IMR-90 (cell line): ENCODE data around the gene LINC00237. TPM values are rescaled to one million over a fixed set of nuclear protein-coding genes. Genes with fewer than 3 reads are reported as not detected.

Experiments
- ATAC-seq: fragments of 200-7000 bp; cut with Tn5 transposase; 2 replicates; pipeline ENCODE4 v1.9.1; 2020; ENCODE audit warnings: low read depth, mild to moderate bottlenecking, moderate library complexity
- BruUV-seq: library from RNA; stranded (reverse); fragments of 400-500 nt; replicated peaks from 2 replicates; lab custom pipeline; 2021; lab: Mats Ljungman, UMichigan
- CTCF ChIA-PET: fragments of 300-600 bp; formaldehyde crosslinking; extraction: SDS; loops from one replicate; lab custom pipeline; 2021; ENCODE audit warnings: antibody characterized with exemption; lab: Yijun Ruan, JAX
- POLR2A ChIA-PET: fragments of 300-600 bp; sonication (Branson Sonifier 250); formaldehyde crosslinking; loops from one replicate; lab custom pipeline; 2022; ENCODE audit warnings: antibody characterized with exemption; ENCODE audit not compliant: unreplicated experiment; lab: Charles Lee
- DNase-seq: peaks from one replicate; pipeline ENCODE4 v3.0.0; 2013
- H2AFZ ChIP-seq: replicated peaks from 2 replicates; pipeline ENCODE3; 2013; ENCODE audit warnings: low read length, mild to moderate bottlenecking; ENCODE audit not compliant: poor library complexity
- H2AK5ac ChIP-seq: 2 replicates; pipeline ENCODE4 v1.6.1; 2013; ENCODE audit warnings: low read depth, low read length, inconsistent platforms
- H2AK9ac ChIP-seq: replicated peaks from 2 replicates; pipeline ENCODE3; 2013; ENCODE audit warnings: mild to moderate bottlenecking, low read depth, low read length, moderate library complexity; ENCODE audit not compliant: poor library complexity
- H2BK120ac ChIP-seq: 2 replicates; pipeline ENCODE4 v1.6.1; 2013; ENCODE audit warnings: low read depth, low read length, inconsistent platforms
- H2BK15ac ChIP-seq: 3 replicates; pipeline ENCODE4 v1.6.1; 2013; ENCODE audit warnings: low read depth, low read length, inconsistent platforms
- H2BK20ac ChIP-seq: 2 replicates; pipeline ENCODE4 v1.6.1; 2013; ENCODE audit warnings: low read depth, mild to moderate bottlenecking, inconsistent platforms, low read length, moderate library complexity
- H2BK5ac ChIP-seq: 2 replicates; pipeline ENCODE4 v1.6.1; 2013; ENCODE audit warnings: mild to moderate bottlenecking, low read depth, low read length, inconsistent platforms; ENCODE audit not compliant: poor library complexity, severe bottlenecking
- H3K14ac ChIP-seq: replicated peaks from 2 replicates; pipeline ENCODE4 v1.6.1; 2013; ENCODE audit warnings: low read depth, low read length, inconsistent platforms
- H3K18ac ChIP-seq: 2 replicates; pipeline ENCODE4 v1.6.1; 2013; ENCODE audit warnings: low read depth, low read length, control low read depth
- H3K23ac ChIP-seq: 2 replicates; pipeline ENCODE4 v1.6.1; 2013; ENCODE audit warnings: low read depth, low read length, inconsistent platforms
- H3K27ac ChIP-seq: 2 replicates; pipeline ENCODE4 v1.5.1; 2013; ENCODE audit warnings: mild to moderate bottlenecking, control low read depth, low read length; ENCODE audit not compliant: insufficient read depth
- H3K27me3 ChIP-seq: 2 replicates; pipeline ENCODE4 v1.6.1; 2013; ENCODE audit warnings: low read length; ENCODE audit not compliant: control insufficient read depth, insufficient read depth
- H3K36me3 ChIP-seq: 2 replicates; pipeline ENCODE4 v1.6.1; 2013; ENCODE audit warnings: low read length, mixed read lengths; ENCODE audit not compliant: control insufficient read depth, insufficient read depth
- H3K4ac ChIP-seq: 2 replicates; pipeline ENCODE4 v1.6.1; 2013; ENCODE audit warnings: low read depth, low read length, inconsistent platforms
- H3K4me1 ChIP-seq: 2 replicates; pipeline ENCODE4 v1.6.1; 2013; ENCODE audit warnings: low read length, mixed read lengths; ENCODE audit not compliant: control insufficient read depth, insufficient read depth
- H3K4me2 ChIP-seq: 2 replicates; pipeline ENCODE4 v1.6.1; 2013; ENCODE audit warnings: low read depth, mild to moderate bottlenecking, control low read depth, low read length, moderate library complexity
- H3K4me3 ChIP-seq: 2 replicates; pipeline ENCODE4 v1.5.1; 2013; ENCODE audit warnings: low read depth, mild to moderate bottlenecking, control low read depth, low read length, moderate library complexity; ENCODE audit not compliant: insufficient read depth
- H3K56ac ChIP-seq: 2 replicates; pipeline ENCODE4 v1.6.1; 2013; ENCODE audit warnings: low read length, inconsistent platforms; ENCODE audit not compliant: insufficient read depth; ENCODE audit errors: extremely low read depth
- H3K79me1 ChIP-seq, 2 experiments: 2 replicates each; pipeline ENCODE4 v1.6.1; 2013; ENCODE audit warnings: low read length in 2 of 2, inconsistent platforms in 1 of 2, low read depth in 1 of 2
- H3K9ac ChIP-seq: 2 replicates; pipeline ENCODE4 v1.6.1; 2013; ENCODE audit warnings: low read depth, low read length, control low read depth
- H3K9me1 ChIP-seq: 2 replicates; pipeline ENCODE4 v1.6.1; 2013; ENCODE audit warnings: low read length, inconsistent platforms; ENCODE audit not compliant: insufficient read depth
- H3K9me3 ChIP-seq: 2 replicates; pipeline ENCODE4 v1.6.1; 2013; ENCODE audit warnings: low read length; ENCODE audit not compliant: control insufficient read depth, insufficient read depth
- H4K20me1 ChIP-seq: 2 replicates; pipeline ENCODE4 v1.6.1; 2013; ENCODE audit warnings: low read length, inconsistent platforms; ENCODE audit not compliant: insufficient read depth
- H4K5ac ChIP-seq: 2 replicates; pipeline ENCODE4 v1.6.1; 2013; ENCODE audit warnings: mild to moderate bottlenecking, low read depth, low read length, control low read depth
- H4K8ac ChIP-seq, 2 experiments: 2 replicates each; pipeline ENCODE4 v1.6.1; 2013; ENCODE audit warnings: low read depth in 2 of 2, low read length in 2 of 2, control low read depth in 1 of 2, inconsistent platforms in 1 of 2
- H4K91ac ChIP-seq: 2 replicates; pipeline ENCODE4 v1.6.1; 2013; ENCODE audit warnings: low read depth, low read length, inconsistent platforms; ENCODE audit not compliant: insufficient read depth
- BHLHE40 ChIP-seq: fragments of 150-350 bp; IDR thresholded peaks from 2 replicates; pipeline ENCODE4 v1.6.1; 2016; ENCODE audit warnings: mild to moderate bottlenecking, low read depth, low read length
- CEBPB ChIP-seq: IDR thresholded peaks from 2 replicates; pipeline ENCODE4 v1.6.1; 2012; ENCODE audit warnings: low read depth, low read length, improper control_type of control experiment
- CHD1 ChIP-seq: IDR thresholded peaks from 2 replicates; pipeline ENCODE4 v1.6.1; 2012; ENCODE audit warnings: low read depth, low read length, improper control_type of control experiment
- ELK1 ChIP-seq: fragments of 150-350 bp; IDR thresholded peaks from 2 replicates; pipeline ENCODE4 v1.6.1; 2016; ENCODE audit warnings: low read depth, mild to moderate bottlenecking, low read length, moderate library complexity, borderline replicate concordance
- FOS ChIP-seq: fragments of 150-350 bp; IDR thresholded peaks from 2 replicates; pipeline ENCODE4 v1.6.1; 2016; ENCODE audit warnings: low read depth, low read length
- MAFK ChIP-seq: IDR thresholded peaks from 2 replicates; pipeline ENCODE4 v1.6.1; 2012; ENCODE audit warnings: low read depth, low read length, improper control_type of control experiment
- MAZ ChIP-seq: IDR thresholded peaks from 2 replicates; pipeline ENCODE4 v1.6.1; 2012; ENCODE audit warnings: low read depth, mild to moderate bottlenecking, low read length, improper control_type of control experiment, moderate library complexity, borderline replicate concordance
- MXI1 ChIP-seq: IDR thresholded peaks from 2 replicates; pipeline ENCODE4 v1.6.1; 2012; ENCODE audit warnings: low read depth, mild to moderate bottlenecking, low read length, moderate library complexity, borderline replicate concordance
- NFE2L2 ChIP-seq: fragments of 150-350 bp; IDR thresholded peaks from 2 replicates; pipeline ENCODE4 v1.6.1; 2016; ENCODE audit warnings: low read depth, mild to moderate bottlenecking, low read length
- POLR2A ChIP-seq: IDR thresholded peaks from 2 replicates; pipeline ENCODE4 v1.6.1; 2012; ENCODE audit warnings: mild to moderate bottlenecking, low read depth, low read length
- RAD21 ChIP-seq: IDR thresholded peaks from 2 replicates; pipeline ENCODE4 v1.6.1; 2012; ENCODE audit warnings: low read length, improper control_type of control experiment
- RCOR1 ChIP-seq: IDR thresholded peaks from 2 replicates; pipeline ENCODE4 v1.6.1; 2012; ENCODE audit warnings: mild to moderate bottlenecking, low read length, improper control_type of control experiment; ENCODE audit not compliant: insufficient replicate concordance
- RFX5 ChIP-seq: IDR thresholded peaks from 2 replicates; pipeline ENCODE4 v1.8.0; 2012; ENCODE audit warnings: low read depth, mild to moderate bottlenecking, low read length, moderate library complexity
- SMC3 ChIP-seq: fragments of 150-350 bp; IDR thresholded peaks from 2 replicates; pipeline ENCODE4 v1.6.1; 2016; ENCODE audit warnings: low read depth, mild to moderate bottlenecking, antibody characterized with exemption, low read length, moderate library complexity
- USF2 ChIP-seq: fragments of 150-350 bp; IDR thresholded peaks from 2 replicates; pipeline ENCODE4 v1.6.1; 2017; ENCODE audit warnings: mild to moderate bottlenecking, antibody characterized with exemption, low read length, low read depth
- WGBS, 2 experiments: methylation state at CpG; one replicate each; pipeline versions ENCODE4 v1.1.5 to v1.1.7; 2013; ENCODE audit warnings: missing lambda C conversion rate in 2 of 2; ENCODE audit not compliant: insufficient read length in 1 of 2; ENCODE audit errors: extremely low coverage in 2 of 2; 5-methylcytosine and 5-hydroxymethylcytosine counted together
- dilution Hi-C: fragments of 300-500 bp; cut with HindIII; formaldehyde crosslinking; loops from one replicate; pipeline ENCODE4 v1.14.3; 2018; ENCODE audit warnings: low sequenced_read_pairs; ENCODE audit not compliant: unreplicated experiment
- in situ Hi-C: fragments of 300-500 bp; cut with MboI; formaldehyde crosslinking; loops from 3 replicates; pipeline ENCODE4 v1.14.3; 2019; ENCODE audit warnings: low sequenced_read_pairs, inconsistent platforms, mixed read lengths
- intact Hi-C: fragments of 100-400 bp; cut with micrococcal nuclease; formaldehyde crosslinking; loops from 2 replicates; pipeline ENCODE4 v1.10.0; 2022
- polyA plus RNA-seq, 3 experiments: library from polyadenylated mRNA; depleted of rRNA; stranded (reverse); fragments of >200 nt; gene quantifications; 2 replicates each; pipeline ENCODE4 v1.2.3, GENCODE V29; 2012; ENCODE audit warnings: low replicate concordance in 1 of 3
- total RNA-seq: library from RNA; depleted of rRNA; stranded (reverse); fragments of >200 nt; gene quantifications from 2 replicates; pipeline ENCODE4 v1.2.3, GENCODE V29; 2012
- TF ChIP-seq, protein P1 (sequence below): conservative IDR thresholded peaks from 2 replicates; pipeline ENCODE4 v1.5.1; 2012; ENCODE audit warnings: mild to moderate bottlenecking, low read depth, low read length, improper control_type of control experiment

The LINC00237 gene
- total and polyA plus RNA-seq, 2 of the 4 experiments (the other 2 are of a cell fraction): not detected

DNA sequence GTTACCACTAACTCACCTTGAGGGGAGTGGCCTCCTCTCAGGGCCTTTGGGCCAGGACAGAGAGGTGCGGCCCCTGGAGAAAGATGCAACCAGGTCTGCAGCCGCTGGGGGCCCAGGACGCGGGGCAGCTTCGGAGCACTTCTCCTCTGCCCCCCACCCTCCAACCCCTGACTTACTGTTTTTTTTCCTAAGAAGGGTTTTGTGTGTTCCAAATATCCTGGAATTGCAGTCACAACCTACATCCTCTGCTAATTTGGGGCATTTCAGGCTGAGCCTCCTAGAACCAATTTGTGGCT lies 1.7 kb downstream of the LINC00237 start:
- H4K20me1 ChIP-seq: no peaks in the 10 kb centered on the region
- no peak overlapping the region for H3K18ac ChIP-seq
- TF ChIP-seq SMC3 (no peak), ELK1 (no peak), BHLHE40 (no peak), CEBPB (no peak), RFX5 (no peak), NFE2L2 (no peak), RAD21 (no peak), FOS (no peak), MXI1 (no peak), MAZ (no peak), RCOR1 (no peak), USF2 (no peak), MAFK (no peak), CHD1 (no peak), POLR2A (no peak)
- TF ChIP-seq, protein P1, sequence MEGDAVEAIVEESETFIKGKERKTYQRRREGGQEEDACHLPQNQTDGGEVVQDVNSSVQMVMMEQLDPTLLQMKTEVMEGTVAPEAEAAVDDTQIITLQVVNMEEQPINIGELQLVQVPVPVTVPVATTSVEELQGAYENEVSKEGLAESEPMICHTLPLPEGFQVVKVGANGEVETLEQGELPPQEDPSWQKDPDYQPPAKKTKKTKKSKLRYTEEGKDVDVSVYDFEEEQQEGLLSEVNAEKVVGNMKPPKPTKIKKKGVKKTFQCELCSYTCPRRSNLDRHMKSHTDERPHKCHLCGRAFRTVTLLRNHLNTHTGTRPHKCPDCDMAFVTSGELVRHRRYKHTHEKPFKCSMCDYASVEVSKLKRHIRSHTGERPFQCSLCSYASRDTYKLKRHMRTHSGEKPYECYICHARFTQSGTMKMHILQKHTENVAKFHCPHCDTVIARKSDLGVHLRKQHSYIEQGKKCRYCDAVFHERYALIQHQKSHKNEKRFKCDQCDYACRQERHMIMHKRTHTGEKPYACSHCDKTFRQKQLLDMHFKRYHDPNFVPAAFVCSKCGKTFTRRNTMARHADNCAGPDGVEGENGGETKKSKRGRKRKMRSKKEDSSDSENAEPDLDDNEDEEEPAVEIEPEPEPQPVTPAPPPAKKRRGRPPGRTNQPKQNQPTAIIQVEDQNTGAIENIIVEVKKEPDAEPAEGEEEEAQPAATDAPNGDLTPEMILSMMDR: no peak
- ChIA-PET CTCF (no interaction called here), POLR2A (no interaction called here)
- BruUV-seq: no TSS peak
- no peaks in the 10 kb centered on the region for H3K79me1 ChIP-seq
- DNase-seq (no peak), ATAC-seq (no peak)
- H4K8ac ChIP-seq: no peak overlapping the region
- no peak overlapping the region for H2AFZ ChIP-seq
- no peak overlapping the region for H2AK9ac ChIP-seq
- H3K14ac ChIP-seq: no peak overlapping the region
- no peak overlapping the region for H3K9ac ChIP-seq
- H3K9me1 ChIP-seq: no peaks in the 10 kb centered on the region; the same call in 1 of the 2 replicates
- H2BK20ac ChIP-seq: no peak overlapping the region
- no peak overlapping the region for H3K4ac ChIP-seq
- no peak overlapping the region for H2BK15ac ChIP-seq
- no peaks in the 10 kb centered on the region for H3K36me3 ChIP-seq
- H3K27me3 ChIP-seq: peaks cover 87% of the 10 kb centered on the region
- dilution Hi-C loops: no loop called here
- H3K56ac ChIP-seq: no peak overlapping the region
- no peak overlapping the region for H2BK5ac ChIP-seq
- no peak overlapping the region for H3K4me3 ChIP-seq
- H3K23ac ChIP-seq: no peak overlapping the region
- no peak overlapping the region for H2BK120ac ChIP-seq
- H4K5ac ChIP-seq: no peak overlapping the region
- H3K4me1 ChIP-seq: peaks cover 5% of the 10 kb centered on the region; the same call in 1 of the 2 replicates
- no peak overlapping the region for H4K91ac ChIP-seq
- H3K4me2 ChIP-seq: no peak overlapping the region
- H2AK5ac ChIP-seq: no peak overlapping the region
- no CpG with 5 or more reads among the region's 5 CpGs for WGBS, 2 experiments
- no peak overlapping the region for H3K27ac ChIP-seq
- intact Hi-C loops: no loop called here
- peaks cover 4% of the 10 kb centered on the region for H3K9me3 ChIP-seq
- in situ Hi-C loops: no loop called here
